Esophagus squamous epithelium (tissue), 4 donors: ENCODE results near the gene NRF1.

Experiments used
- POLR2A ChIP-seq, 4 donors: fragments of 450-650 bp; IDR thresholded peaks; one replicate each; pipeline ENCODE4 v1.6.1; 2017; ENCODE audit warnings: antibody characterized with exemption in 4 of 4, mild to moderate bottlenecking in 4 of 4, moderate library complexity in 3 of 4
- TF ChIP-seq, protein P1 (sequence below), 6 experiments: fragments of 450-650 bp in 4 of 6; fragments of 200-600 bp in 2 of 6; sonication (generic) in 2 of 6; IDR thresholded peaks; one replicate each; pipeline ENCODE4 v1.5.1; 2016 to 2019; ENCODE audit warnings: antibody characterized with exemption in 6 of 6, mild to moderate bottlenecking in 4 of 6, moderate library complexity in 4 of 6

- no peak for TF ChIP-seq POLR2A (IDR thresholded peaks at IDR 0.05)
- TF ChIP-seq, protein P1, sequence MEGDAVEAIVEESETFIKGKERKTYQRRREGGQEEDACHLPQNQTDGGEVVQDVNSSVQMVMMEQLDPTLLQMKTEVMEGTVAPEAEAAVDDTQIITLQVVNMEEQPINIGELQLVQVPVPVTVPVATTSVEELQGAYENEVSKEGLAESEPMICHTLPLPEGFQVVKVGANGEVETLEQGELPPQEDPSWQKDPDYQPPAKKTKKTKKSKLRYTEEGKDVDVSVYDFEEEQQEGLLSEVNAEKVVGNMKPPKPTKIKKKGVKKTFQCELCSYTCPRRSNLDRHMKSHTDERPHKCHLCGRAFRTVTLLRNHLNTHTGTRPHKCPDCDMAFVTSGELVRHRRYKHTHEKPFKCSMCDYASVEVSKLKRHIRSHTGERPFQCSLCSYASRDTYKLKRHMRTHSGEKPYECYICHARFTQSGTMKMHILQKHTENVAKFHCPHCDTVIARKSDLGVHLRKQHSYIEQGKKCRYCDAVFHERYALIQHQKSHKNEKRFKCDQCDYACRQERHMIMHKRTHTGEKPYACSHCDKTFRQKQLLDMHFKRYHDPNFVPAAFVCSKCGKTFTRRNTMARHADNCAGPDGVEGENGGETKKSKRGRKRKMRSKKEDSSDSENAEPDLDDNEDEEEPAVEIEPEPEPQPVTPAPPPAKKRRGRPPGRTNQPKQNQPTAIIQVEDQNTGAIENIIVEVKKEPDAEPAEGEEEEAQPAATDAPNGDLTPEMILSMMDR (IDR thresholded peaks at IDR 0.05): no peak
These were observed 137.0 kb downstream of the NRF1 start for GRCh38 chr7:129748356-129749109.
